ENCODE measurements around the gene TRMT13.

TRMT13 gene

DNA sequence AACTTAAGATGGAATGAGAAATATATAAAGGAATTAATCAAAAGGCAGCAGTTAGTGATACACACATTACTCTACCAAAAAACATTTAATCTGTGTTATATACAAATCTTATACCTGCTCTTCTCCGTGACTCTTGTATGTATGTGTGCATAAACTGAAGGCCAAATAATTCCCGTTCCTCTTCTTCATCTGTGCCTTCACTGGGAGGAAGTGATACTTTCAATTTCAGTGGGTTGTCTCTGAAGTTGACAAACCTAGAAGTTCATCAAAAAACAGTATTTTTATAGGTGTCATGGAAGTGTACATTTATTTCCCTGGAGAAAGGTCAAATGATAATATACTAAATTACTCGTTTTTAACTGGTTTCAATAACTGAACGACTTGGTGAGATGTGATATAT lies 19.3 kb downstream of the TRMT13 start:
- Histone ChIP-seq H3K27me3 (ENCODE audit: low read length) (no peaks in the 10 kb centered on the region), H2AFZ (ENCODE audit: low read depth, low read length, severe bottlenecking) (no peak overlapping the region), H4K20me1 (ENCODE audit: low read depth, low read length) (no peaks in the 10 kb centered on the region), H3K4me3 (ENCODE audit: insufficient read depth, low read length, poor library complexity, severe bottlenecking) (no peak overlapping the region), H3K36me3 (ENCODE audit: low read length) (peaks cover 15% of the 10 kb centered on the region), H3F3A (ENCODE audit: insufficient read depth) (peaks cover 24% of the 10 kb centered on the region), H3K9me3 (ENCODE audit: insufficient read depth, low read length) (no peaks in the 10 kb centered on the region), H3K9ac (ENCODE audit: low read length) (no peak overlapping the region), H3K79me2 (ENCODE audit: insufficient read depth, low read length) (no peaks in the 10 kb centered on the region), H3K4me2 (ENCODE audit: low read depth, low read length, poor library complexity, severe bottlenecking) (no peak overlapping the region), H3K27ac (ENCODE audit: low read depth, low read length) (no peak overlapping the region), H3K9me2 (replicated peaks; ENCODE audit: insufficient read depth, low read length) (no peaks in the 10 kb centered on the region)
- TF ChIP-seq, protein P1, sequence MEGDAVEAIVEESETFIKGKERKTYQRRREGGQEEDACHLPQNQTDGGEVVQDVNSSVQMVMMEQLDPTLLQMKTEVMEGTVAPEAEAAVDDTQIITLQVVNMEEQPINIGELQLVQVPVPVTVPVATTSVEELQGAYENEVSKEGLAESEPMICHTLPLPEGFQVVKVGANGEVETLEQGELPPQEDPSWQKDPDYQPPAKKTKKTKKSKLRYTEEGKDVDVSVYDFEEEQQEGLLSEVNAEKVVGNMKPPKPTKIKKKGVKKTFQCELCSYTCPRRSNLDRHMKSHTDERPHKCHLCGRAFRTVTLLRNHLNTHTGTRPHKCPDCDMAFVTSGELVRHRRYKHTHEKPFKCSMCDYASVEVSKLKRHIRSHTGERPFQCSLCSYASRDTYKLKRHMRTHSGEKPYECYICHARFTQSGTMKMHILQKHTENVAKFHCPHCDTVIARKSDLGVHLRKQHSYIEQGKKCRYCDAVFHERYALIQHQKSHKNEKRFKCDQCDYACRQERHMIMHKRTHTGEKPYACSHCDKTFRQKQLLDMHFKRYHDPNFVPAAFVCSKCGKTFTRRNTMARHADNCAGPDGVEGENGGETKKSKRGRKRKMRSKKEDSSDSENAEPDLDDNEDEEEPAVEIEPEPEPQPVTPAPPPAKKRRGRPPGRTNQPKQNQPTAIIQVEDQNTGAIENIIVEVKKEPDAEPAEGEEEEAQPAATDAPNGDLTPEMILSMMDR (IDR thresholded peaks at IDR 0.05; ENCODE audit: insufficient read depth, low read length, poor library complexity, severe bottlenecking) = no peak
- no peak for TF ChIP-seq EZH2phosphoT487 (conservative IDR thresholded peaks at IDR 0.05; ENCODE audit: low read length)

DNA sequence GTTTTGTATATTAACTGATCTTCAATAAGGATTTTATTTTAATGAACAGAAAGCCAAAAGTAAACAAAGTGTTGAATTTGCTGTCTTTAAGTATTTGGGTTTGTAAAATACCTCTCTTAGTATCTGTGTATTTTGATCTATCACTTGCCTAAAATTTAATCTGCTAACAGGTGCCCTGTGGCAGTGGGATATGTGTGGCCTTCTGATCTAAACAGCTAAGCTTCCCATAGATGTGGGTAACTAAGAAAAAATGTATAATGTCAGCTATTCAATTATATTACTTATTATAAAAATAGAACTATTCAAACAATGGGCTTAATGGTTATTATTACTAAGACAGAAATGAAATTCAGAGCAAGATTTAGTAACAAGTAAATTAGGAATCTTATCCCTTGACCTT lies 29.9 kb downstream of the TRMT13 start:
- no peak overlapping the region for H3K4me2 ChIP-seq (ENCODE audit: low read depth, low read length, poor library complexity, severe bottlenecking)
- no peak overlapping the region for H3K27ac ChIP-seq (ENCODE audit: low read depth, low read length)
- no peak overlapping the region for H3K4me3 ChIP-seq (ENCODE audit: insufficient read depth, low read length, poor library complexity, severe bottlenecking)

DNA sequence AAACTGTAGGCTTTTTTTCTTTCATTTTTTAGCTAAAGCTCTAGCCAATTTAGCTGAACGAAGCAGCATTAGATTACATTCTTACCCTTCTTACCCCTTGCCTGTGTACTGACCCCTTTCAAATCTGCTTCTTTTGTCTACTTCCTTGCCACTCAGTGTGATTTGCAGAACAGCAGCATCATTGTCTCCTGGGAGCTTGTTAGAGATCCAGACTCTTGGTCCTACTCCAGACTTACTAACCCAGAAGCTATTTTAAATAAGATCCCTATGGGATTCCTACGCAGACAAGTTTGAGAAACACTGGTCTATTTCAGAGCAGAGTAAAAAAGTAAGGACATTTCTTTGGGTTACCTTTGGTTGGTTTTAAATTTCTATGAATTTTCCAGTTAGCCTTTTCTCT lies 31.3 kb downstream of the TRMT13 start:
- Histone ChIP-seq H4K20me1 (ENCODE audit: low read depth, low read length) (no peaks in the 10 kb centered on the region), H3K9me3 (ENCODE audit: insufficient read depth, low read length) (no peaks in the 10 kb centered on the region), H3K9ac (ENCODE audit: low read length) (no peak overlapping the region), H2AFZ (ENCODE audit: low read depth, low read length, severe bottlenecking) (no peak overlapping the region), H3K4me3 (ENCODE audit: insufficient read depth, low read length, poor library complexity, severe bottlenecking) (no peak overlapping the region), H3K79me2 (ENCODE audit: insufficient read depth, low read length) (no peaks in the 10 kb centered on the region), H3K4me2 (ENCODE audit: low read depth, low read length, poor library complexity, severe bottlenecking) (no peak overlapping the region), H3K27ac (ENCODE audit: low read depth, low read length) (no peak overlapping the region), H3K9me2 (replicated peaks; ENCODE audit: insufficient read depth, low read length) (no peaks in the 10 kb centered on the region), H3K36me3 (ENCODE audit: low read length) (no peaks in the 10 kb centered on the region), H3F3A (ENCODE audit: insufficient read depth) (no peaks in the 10 kb centered on the region), H3K27me3 (ENCODE audit: low read length) (no peaks in the 10 kb centered on the region)
- no peak for TF ChIP-seq EZH2phosphoT487 (conservative IDR thresholded peaks at IDR 0.05; ENCODE audit: low read length)
- TF ChIP-seq, protein P1 (IDR thresholded peaks at IDR 0.05; ENCODE audit: insufficient read depth, low read length, poor library complexity, severe bottlenecking) = no peak

More for the DNA sequence above, 29.9 kb downstream of the TRMT13 start:
- no peaks in the 10 kb centered on the region for H3K9me3 ChIP-seq (ENCODE audit: insufficient read depth, low read length)
- no peaks in the 10 kb centered on the region for H3F3A ChIP-seq (ENCODE audit: insufficient read depth)
- no peaks in the 10 kb centered on the region for H3K27me3 ChIP-seq (ENCODE audit: low read length)
- no peaks in the 10 kb centered on the region for H3K36me3 ChIP-seq (ENCODE audit: low read length)
- H3K9me2 ChIP-seq (replicated peaks; ENCODE audit: insufficient read depth, low read length) = no peaks in the 10 kb centered on the region
- TF ChIP-seq EZH2phosphoT487 (conservative IDR thresholded peaks at IDR 0.05; ENCODE audit: low read length) = no peak
- TF ChIP-seq, protein P1 (IDR thresholded peaks at IDR 0.05; ENCODE audit: insufficient read depth, low read length, poor library complexity, severe bottlenecking) = no peak
- no peaks in the 10 kb centered on the region for H4K20me1 ChIP-seq (ENCODE audit: low read depth, low read length)
- H3K9ac ChIP-seq (ENCODE audit: low read length) = no peak overlapping the region
- H2AFZ ChIP-seq (ENCODE audit: low read depth, low read length, severe bottlenecking) = no peak overlapping the region
- H3K79me2 ChIP-seq (ENCODE audit: insufficient read depth, low read length) = no peaks in the 10 kb centered on the region
